A549 (cell line): ENCODE results near the gene TMEM244. TPM values are rescaled to one million over a fixed set of nuclear protein-coding genes. Genes with fewer than 3 reads are reported as not detected.

Experiments used
- ATAC-seq, 2 experiments: fragments of 200-7000 bp in 1 of 2; fragments of >200 bp in 1 of 2; cut with Nextera tagmentation in 1 of 2; cut with Tn5 transposase in 1 of 2; 3 replicates each; pipeline versions ENCODE4 v1.8.0 to v1.9.1; 2018 to 2020; ENCODE audit warnings: mild to moderate bottlenecking in 1 of 2, moderate library complexity in 1 of 2
- CTCF ChIA-PET: fragments of 300-600 bp; sonication (Branson Sonifier 250); formaldehyde crosslinking; extraction: SDS; loops from one replicate; lab custom pipeline; 2021; ENCODE audit warnings: antibody characterized with exemption, inconsistent platforms; lab: Yijun Ruan, JAX
- POLR2A ChIA-PET: fragments of 350-600 bp; formaldehyde crosslinking; extraction: SDS; loops from one replicate; lab custom pipeline; 2021; ENCODE audit warnings: antibody characterized with exemption, inconsistent platforms; lab: Yijun Ruan, JAX
- DNase-seq, 2 experiments: peaks; one replicate each; pipeline versions ENCODE4 v3.0.0 to v3.0.0-alpha.2; 2011 to 2016; ENCODE audit warnings: low read depth in 1 of 2, low spot score in 1 of 2
- FAIRE-seq: peaks from 2 replicates; lab custom pipeline; 2011; peaks lifted over from hg19 to GRCh38; lab: Jason Lieb, UNC
- H3K27ac ChIP-seq, 2 experiments: fragments of >200 bp; sonication (Bioruptor Twin); formaldehyde crosslinking; 3 replicates each; pipeline ENCODE4 v1.5.1; 2016 to 2017
- H3K4me1 ChIP-seq: fragments of >200 bp; sonication (Bioruptor Twin); formaldehyde crosslinking; 3 replicates; pipeline ENCODE4 v1.6.1; 2016
- H3K4me2 ChIP-seq: fragments of >200 bp; sonication (Bioruptor Twin); formaldehyde crosslinking; 3 replicates; pipeline ENCODE4 v1.6.1; 2016
- H3K4me3 ChIP-seq: fragments of >200 bp; sonication (Bioruptor Twin); formaldehyde crosslinking; 3 replicates; pipeline ENCODE4 v1.5.1; 2016
- H3K9me3 ChIP-seq: fragments of >200 bp; sonication (Bioruptor Twin); formaldehyde crosslinking; 3 replicates; pipeline ENCODE4 v1.6.1; 2016
- CBX2 ChIP-seq: fragments of 200-600 bp; sonication (generic); IDR thresholded peaks from 2 replicates; pipeline ENCODE4 v1.6.1; 2016; ENCODE audit warnings: low read depth, mild to moderate bottlenecking, borderline replicate concordance
- CHD2 ChIP-seq: fragments of 150-350 bp; IDR thresholded peaks from 2 replicates; pipeline ENCODE4 v1.6.1; 2014; ENCODE audit warnings: low read length; ENCODE audit not compliant: partially characterized antibody
- E2F6 ChIP-seq: IDR thresholded peaks from 2 replicates; pipeline ENCODE4 v1.6.1; 2012; ENCODE audit warnings: low read depth, borderline replicate concordance
- EP300 ChIP-seq, 2 experiments: fragments of >200 bp; sonication (Bioruptor Twin); formaldehyde crosslinking; IDR thresholded peaks; 2 replicates in 1 of 2; 3 replicates in 1 of 2; pipeline ENCODE4 v1.6.1; 2016 to 2017
- ESRRA ChIP-seq: fragments of 150-350 bp; IDR thresholded peaks from 2 replicates; pipeline ENCODE4 v1.6.1; 2014; ENCODE audit warnings: mild to moderate bottlenecking, low read length, borderline replicate concordance
- FOXS1 ChIP-seq: fragments of 250-450 bp; sonication (Bioruptor Pico); IDR thresholded peaks from 2 replicates; pipeline ENCODE4 v1.5.0; 2020; ENCODE audit warnings: mild to moderate bottlenecking, moderate library complexity
- GATA3 ChIP-seq: IDR thresholded peaks from 2 replicates; pipeline ENCODE4 v1.6.1; 2012; ENCODE audit warnings: borderline replicate concordance
- HES2 ChIP-seq: fragments of >200 bp; sonication (Bioruptor Twin); formaldehyde crosslinking; IDR thresholded peaks from 2 replicates; pipeline ENCODE4 v1.6.1; 2016
- HOXA7 ChIP-seq: fragments of 250-450 bp; sonication (Bioruptor Pico); IDR thresholded peaks from 2 replicates; pipeline ENCODE4 v1.5.0; 2020; ENCODE audit warnings: mild to moderate bottlenecking, moderate library complexity
- JUN ChIP-seq, 2 experiments: fragments of >200 bp; sonication (Bioruptor Twin); formaldehyde crosslinking; IDR thresholded peaks; 2 replicates in 1 of 2; 3 replicates in 1 of 2; pipeline ENCODE4 v1.6.1; 2016 to 2017
- KDM5A ChIP-seq: fragments of 200-600 bp; sonication (generic); IDR thresholded peaks from 2 replicates; pipeline ENCODE4 v1.6.1; 2016; ENCODE audit warnings: antibody characterized with exemption, mild to moderate bottlenecking
- MAFK ChIP-seq: fragments of 450-650 bp; IDR thresholded peaks from 2 replicates; pipeline ENCODE4 v1.6.1; 2014; ENCODE audit not compliant: partially characterized antibody
- PBX3 ChIP-seq: IDR thresholded peaks from 2 replicates; pipeline ENCODE4 v1.6.1; 2012
- PHF8 ChIP-seq: fragments of 200-600 bp; sonication (generic); IDR thresholded peaks from 2 replicates; pipeline ENCODE4 v1.6.1; 2016; ENCODE audit warnings: low read depth, mild to moderate bottlenecking, antibody characterized with exemption, moderate library complexity, borderline replicate concordance
- POLR2A ChIP-seq: IDR thresholded peaks from 2 replicates; pipeline ENCODE4 v1.6.1; 2012; ENCODE audit warnings: mild to moderate bottlenecking, low read length
- RARB ChIP-seq: fragments of 250-450 bp; sonication (Bioruptor Pico); IDR thresholded peaks from 2 replicates; pipeline ENCODE4 v1.8.0; 2021; ENCODE audit warnings: mild to moderate bottlenecking, moderate library complexity
- RCOR1 ChIP-seq: fragments of 150-350 bp; IDR thresholded peaks from 2 replicates; pipeline ENCODE4 v1.6.1; 2014; ENCODE audit warnings: antibody characterized with exemption, low read length, low read depth
- REST ChIP-seq: fragments of 200-600 bp; sonication (generic); IDR thresholded peaks from 2 replicates; pipeline ENCODE4 v1.6.1; 2016; ENCODE audit warnings: antibody characterized with exemption, mild to moderate bottlenecking, moderate library complexity
- RFX5 ChIP-seq: fragments of 450-650 bp; IDR thresholded peaks from 2 replicates; pipeline ENCODE4 v1.7.1; 2014; ENCODE audit warnings: antibody characterized with exemption, mild to moderate bottlenecking, moderate library complexity
- SREBF2 ChIP-seq: fragments of 450-650 bp; IDR thresholded peaks from 2 replicates; pipeline ENCODE4 v1.6.1; 2014; ENCODE audit warnings: mild to moderate bottlenecking, moderate library complexity
- TP53 ChIP-seq: fragments of 250-450 bp; sonication (Bioruptor Pico); IDR thresholded peaks from 2 replicates; pipeline ENCODE4 v1.5.0; 2021; ENCODE audit warnings: mild to moderate bottlenecking, moderate library complexity
- ZSCAN20 ChIP-seq: fragments of 250-450 bp; sonication (Bioruptor Pico); IDR thresholded peaks from 2 replicates; pipeline ENCODE4 v1.8.0; 2022; ENCODE audit warnings: mild to moderate bottlenecking, moderate library complexity
- WGBS: methylation state at CpG from one replicate; pipeline ENCODE4 v1.1.6; 2017; ENCODE audit errors: missing lambda C conversion rate; 5-methylcytosine and 5-hydroxymethylcytosine counted together
- polyA minus RNA-seq: library from RNA; depleted of rRNA, polyadenylated mRNA; stranded (reverse); fragments of >200 nt; gene quantifications from 2 replicates; pipeline ENCODE4 v1.2.3, GENCODE V29; 2011; rRNA and poly(A)+ RNA removed
- polyA plus RNA-seq, 4 experiments: library from polyadenylated mRNA; depleted of rRNA in 3 of 4; stranded (reverse); fragments of >200 nt; fragmentation: RNase III in 1 of 4; extraction: RNeasy Plus Mini Kit Qiagen cat#74134 plus additional on column Dnase treatment in 1 of 4; gene quantifications; 2 replicates in 3 of 4; 3 replicates in 1 of 4; pipeline ENCODE4 v1.2.3, GENCODE V29; 2011 to 2017
- TF ChIP-seq, protein P1 (sequence below): fragments of 250-450 bp; sonication (Bioruptor Pico); IDR thresholded peaks from 2 replicates; pipeline ENCODE4 v1.5.0; 2021; ENCODE audit warnings: mild to moderate bottlenecking, moderate library complexity, borderline replicate concordance
- TF ChIP-seq, protein P2 (sequence below): fragments of >200 bp; sonication (Bioruptor Twin); formaldehyde crosslinking; IDR thresholded peaks from 3 replicates; pipeline ENCODE4 v1.5.1; 2016

Gene TMEM244, protein sequence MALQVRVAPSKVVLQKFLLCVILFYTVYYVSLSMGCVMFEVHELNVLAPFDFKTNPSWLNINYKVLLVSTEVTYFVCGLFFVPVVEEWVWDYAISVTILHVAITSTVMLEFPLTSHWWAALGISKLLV
- not detected in 2 replicates for polyA plus RNA-seq (2011; rRNA removed)
- polyA plus RNA-seq (2012; cell fraction: cytosol; rRNA removed) = not detected in 2 replicates
- polyA plus RNA-seq (2012; cell fraction: nucleus; rRNA removed) = not detected in 2 replicates
- polyA plus RNA-seq (2017; fragmentation: RNase III; extraction: RNeasy Plus Mini Kit Qiagen cat#74134 plus additional on column Dnase treatment) = not detected in 3 replicates
- not detected in 2 replicates for polyA minus RNA-seq

DNA sequence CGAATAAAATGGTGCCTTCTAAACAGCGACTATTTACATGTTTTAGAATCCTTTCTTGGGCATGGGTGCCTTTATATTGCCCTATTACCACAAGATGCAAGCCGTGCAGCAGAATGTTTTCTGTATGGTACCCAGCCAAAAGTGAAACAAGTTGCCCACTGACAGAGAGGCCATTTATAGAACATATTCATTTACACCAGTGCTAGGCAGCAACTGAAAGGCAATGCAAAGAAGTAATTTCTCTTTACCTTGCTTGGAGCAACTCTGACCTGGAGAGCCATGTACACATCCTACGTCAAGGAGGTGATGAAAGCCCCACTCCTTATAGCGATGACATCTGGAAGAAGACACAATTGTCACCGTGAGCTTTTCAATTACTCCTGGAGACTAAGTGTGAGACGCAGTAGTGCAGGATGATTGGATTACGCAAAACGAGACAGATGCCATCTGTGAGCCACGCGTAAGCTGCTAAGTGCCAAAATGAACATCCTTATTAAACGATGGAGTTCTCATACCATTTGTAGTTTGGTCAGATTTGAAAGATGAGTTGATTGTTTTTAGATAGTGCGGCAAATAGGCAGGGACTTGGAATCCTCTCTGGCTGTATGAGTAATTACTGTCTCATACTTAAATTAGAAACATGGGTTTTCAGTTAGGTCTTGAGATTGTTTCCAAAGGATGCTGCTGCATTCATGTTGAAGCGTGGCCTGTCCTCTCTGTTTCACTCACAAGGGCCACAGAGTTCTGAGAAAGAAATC lies at the start of gene TMEM244:
TMEM244 (minus strand) TSS at position 408 of the 758 bp plus-strand sequence; CDS start at position 281, 127 bp downstream.
- no peak for FAIRE-seq
- H3K27ac ChIP-seq = no peak within 1 kb of the TSS
- H3K4me3 ChIP-seq = no peak within 1 kb of the TSS
- no peaks in the 10 kb centered on the region for H3K9me3 ChIP-seq
- no peaks in the 10 kb centered on the region for H3K4me1 ChIP-seq
- ATAC-seq = no peak
- H3K4me2 ChIP-seq = no peak within 1 kb of the TSS
- ChIA-PET POLR2A (no interaction called here), CTCF (interaction anchor here (0.6 to 0.7 kb wide), 2 partner anchors 89 to 386 kb away, joined by 3 to 4 read pairs; no protein-coding TSS in a partner anchor)
- no peak for DNase-seq
- WGBS = 67% methylated on average over 14 of the region's 14 CpGs
- TF ChIP-seq, protein P1, sequence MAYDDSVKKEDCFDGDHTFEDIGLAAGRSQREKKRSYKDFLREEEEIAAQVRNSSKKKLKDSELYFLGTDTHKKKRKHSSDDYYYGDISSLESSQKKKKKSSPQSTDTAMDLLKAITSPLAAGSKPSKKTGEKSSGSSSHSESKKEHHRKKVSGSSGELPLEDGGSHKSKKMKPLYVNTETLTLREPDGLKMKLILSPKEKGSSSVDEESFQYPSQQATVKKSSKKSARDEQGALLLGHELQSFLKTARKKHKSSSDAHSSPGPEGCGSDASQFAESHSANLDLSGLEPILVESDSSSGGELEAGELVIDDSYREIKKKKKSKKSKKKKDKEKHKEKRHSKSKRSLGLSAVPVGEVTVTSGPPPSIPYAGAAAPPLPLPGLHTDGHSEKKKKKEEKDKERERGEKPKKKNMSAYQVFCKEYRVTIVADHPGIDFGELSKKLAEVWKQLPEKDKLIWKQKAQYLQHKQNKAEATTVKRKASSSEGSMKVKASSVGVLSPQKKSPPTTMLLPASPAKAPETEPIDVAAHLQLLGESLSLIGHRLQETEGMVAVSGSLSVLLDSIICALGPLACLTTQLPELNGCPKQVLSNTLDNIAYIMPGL (CRISPR knock-in tag) = no peak
- no peak for TF ChIP-seq PHF8
- no peak for TF ChIP-seq JUN (IDR thresholded peaks at IDR 0.05)
- no peak for TF ChIP-seq HES2
- TF ChIP-seq EP300 (IDR thresholded peaks at IDR 0.05) = no peak
- no peak for TF ChIP-seq GATA3
- no peak for TF ChIP-seq HOXA7 (CRISPR knock-in tag)
- no peak for TF ChIP-seq TP53 (CRISPR knock-in tag)
- no peak for TF ChIP-seq CBX2
- TF ChIP-seq E2F6 = no peak
- TF ChIP-seq CHD2 = no peak
- TF ChIP-seq RFX5 = no peak
- TF ChIP-seq FOXS1 (CRISPR knock-in tag) = no peak
- TF ChIP-seq ESRRA = no peak
- no peak for TF ChIP-seq RARB (CRISPR knock-in tag)
- no peak for TF ChIP-seq RCOR1
- no peak for TF ChIP-seq ZSCAN20 (CRISPR knock-in tag)
- TF ChIP-seq MAFK = no peak
- no peak for TF ChIP-seq SREBF2

GRCh38 chr6:129908858-129909257 lies 47.7 kb upstream of the TMEM244 start:
- no peak for DNase-seq
- no peak for ATAC-seq
- CTCF ChIA-PET = no interaction called here
- Histone ChIP-seq H3K4me1 (no peaks in the 10 kb centered on the region), H3K4me3 (no peak overlapping the region), H3K27ac (no peak overlapping the region), H3K9me3 (no peaks in the 10 kb centered on the region)
- TF ChIP-seq HOXA7 (CRISPR knock-in tag) = no peak
- no peak for TF ChIP-seq POLR2A
- TF ChIP-seq KDM5A = no peak
- no peak for TF ChIP-seq CHD2
- TF ChIP-seq, protein P2, sequence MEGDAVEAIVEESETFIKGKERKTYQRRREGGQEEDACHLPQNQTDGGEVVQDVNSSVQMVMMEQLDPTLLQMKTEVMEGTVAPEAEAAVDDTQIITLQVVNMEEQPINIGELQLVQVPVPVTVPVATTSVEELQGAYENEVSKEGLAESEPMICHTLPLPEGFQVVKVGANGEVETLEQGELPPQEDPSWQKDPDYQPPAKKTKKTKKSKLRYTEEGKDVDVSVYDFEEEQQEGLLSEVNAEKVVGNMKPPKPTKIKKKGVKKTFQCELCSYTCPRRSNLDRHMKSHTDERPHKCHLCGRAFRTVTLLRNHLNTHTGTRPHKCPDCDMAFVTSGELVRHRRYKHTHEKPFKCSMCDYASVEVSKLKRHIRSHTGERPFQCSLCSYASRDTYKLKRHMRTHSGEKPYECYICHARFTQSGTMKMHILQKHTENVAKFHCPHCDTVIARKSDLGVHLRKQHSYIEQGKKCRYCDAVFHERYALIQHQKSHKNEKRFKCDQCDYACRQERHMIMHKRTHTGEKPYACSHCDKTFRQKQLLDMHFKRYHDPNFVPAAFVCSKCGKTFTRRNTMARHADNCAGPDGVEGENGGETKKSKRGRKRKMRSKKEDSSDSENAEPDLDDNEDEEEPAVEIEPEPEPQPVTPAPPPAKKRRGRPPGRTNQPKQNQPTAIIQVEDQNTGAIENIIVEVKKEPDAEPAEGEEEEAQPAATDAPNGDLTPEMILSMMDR = no peak
- TF ChIP-seq PBX3 = no peak
- TF ChIP-seq REST = no peak
- no peak for TF ChIP-seq MAFK
- TF ChIP-seq CBX2 = no peak
- no peak for TF ChIP-seq RARB (CRISPR knock-in tag)
- TF ChIP-seq E2F6 = no peak
- no peak for TF ChIP-seq HES2
- TF ChIP-seq, all 56 proteins: peak for 0
- POLR2A ChIA-PET = no interaction called here
- FAIRE-seq = no peak
- H3K4me2 ChIP-seq = no peak overlapping the region
